B cell (primary cell): Measurements from ENCODE around the gene IRGM.

ENCODE experiments used
- EZH2 ChIP-seq: IDR thresholded peaks from 2 replicates; pipeline ENCODE4 v1.6.1; 2012; ENCODE audit warnings: borderline replicate concordance, low read depth, mild to moderate bottlenecking, moderate library complexity, low read length; ENCODE audit not compliant: insufficient read depth, poor library complexity, severe bottlenecking
- TF ChIP-seq, protein P1 (sequence below): fragments of 200-600 bp; IDR thresholded peaks from one replicate; pipeline ENCODE4 v1.8.0; 2022; ENCODE audit warnings: antibody characterized with exemption, mild to moderate bottlenecking

DNA sequence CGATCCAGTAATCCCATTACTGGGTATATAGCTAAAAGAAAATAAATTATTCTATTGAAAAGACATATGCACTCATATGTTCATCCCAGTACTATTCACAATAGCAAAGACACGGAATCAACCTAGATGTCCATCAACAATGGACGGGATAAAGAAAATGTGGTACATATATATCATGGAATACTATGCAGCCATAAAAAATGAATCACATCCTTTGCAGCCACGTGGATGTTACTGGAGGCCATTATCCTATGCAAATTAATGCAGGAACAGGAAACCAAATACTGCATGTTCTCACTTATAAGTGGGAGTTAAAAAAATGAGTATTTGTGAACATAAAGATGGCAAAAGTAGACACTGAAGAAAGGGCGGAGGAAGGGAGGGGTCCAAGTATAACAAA, 16.6 kb upstream of the IRGM start:
- TF ChIP-seq EZH2 = no peak
- TF ChIP-seq, protein P1, sequence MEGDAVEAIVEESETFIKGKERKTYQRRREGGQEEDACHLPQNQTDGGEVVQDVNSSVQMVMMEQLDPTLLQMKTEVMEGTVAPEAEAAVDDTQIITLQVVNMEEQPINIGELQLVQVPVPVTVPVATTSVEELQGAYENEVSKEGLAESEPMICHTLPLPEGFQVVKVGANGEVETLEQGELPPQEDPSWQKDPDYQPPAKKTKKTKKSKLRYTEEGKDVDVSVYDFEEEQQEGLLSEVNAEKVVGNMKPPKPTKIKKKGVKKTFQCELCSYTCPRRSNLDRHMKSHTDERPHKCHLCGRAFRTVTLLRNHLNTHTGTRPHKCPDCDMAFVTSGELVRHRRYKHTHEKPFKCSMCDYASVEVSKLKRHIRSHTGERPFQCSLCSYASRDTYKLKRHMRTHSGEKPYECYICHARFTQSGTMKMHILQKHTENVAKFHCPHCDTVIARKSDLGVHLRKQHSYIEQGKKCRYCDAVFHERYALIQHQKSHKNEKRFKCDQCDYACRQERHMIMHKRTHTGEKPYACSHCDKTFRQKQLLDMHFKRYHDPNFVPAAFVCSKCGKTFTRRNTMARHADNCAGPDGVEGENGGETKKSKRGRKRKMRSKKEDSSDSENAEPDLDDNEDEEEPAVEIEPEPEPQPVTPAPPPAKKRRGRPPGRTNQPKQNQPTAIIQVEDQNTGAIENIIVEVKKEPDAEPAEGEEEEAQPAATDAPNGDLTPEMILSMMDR = no peak
